ENCODE measurements around the gene C19orf12.
"Not testable (repeated sequence)": the region's sequence is repeated elsewhere in the genome, so short reads cannot be mapped to it uniquely, and the experiment has no call there.

The C19orf12 gene

DNA sequence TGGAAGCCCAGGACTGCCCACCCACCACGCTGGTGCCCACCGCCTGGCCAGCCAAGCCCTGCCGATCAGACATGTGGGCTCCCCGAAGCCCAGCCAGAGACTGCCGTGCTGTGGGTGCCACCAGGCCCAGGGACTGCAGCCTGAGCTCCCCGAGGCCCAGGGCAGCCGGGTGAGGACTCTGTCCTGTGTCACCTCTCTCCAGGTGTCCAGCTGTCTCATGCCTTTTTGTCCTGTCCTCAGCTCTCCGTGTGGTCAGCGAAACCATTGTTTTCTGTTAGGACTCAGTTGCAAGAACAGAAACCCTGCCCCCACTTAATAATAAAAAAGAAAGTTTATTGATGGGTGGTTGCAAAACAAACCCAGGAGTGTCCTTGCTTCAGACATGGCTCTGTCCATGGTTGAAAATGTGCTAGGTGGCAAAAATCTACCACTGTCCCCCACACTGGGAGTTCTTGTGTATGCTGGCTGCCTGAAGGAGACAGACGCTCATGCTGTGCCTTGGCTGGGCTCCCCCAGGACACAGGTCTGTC, 39.9 kb downstream of the C19orf12 start:
- no peak for DNase-seq (ENCODE audit: low read depth)

- DNase-seq (ENCODE audit: low read depth) = no peak
These were observed 40.5 kb downstream of the C19orf12 start for GRCh38 chr19:29674374-29675119.

DNA sequence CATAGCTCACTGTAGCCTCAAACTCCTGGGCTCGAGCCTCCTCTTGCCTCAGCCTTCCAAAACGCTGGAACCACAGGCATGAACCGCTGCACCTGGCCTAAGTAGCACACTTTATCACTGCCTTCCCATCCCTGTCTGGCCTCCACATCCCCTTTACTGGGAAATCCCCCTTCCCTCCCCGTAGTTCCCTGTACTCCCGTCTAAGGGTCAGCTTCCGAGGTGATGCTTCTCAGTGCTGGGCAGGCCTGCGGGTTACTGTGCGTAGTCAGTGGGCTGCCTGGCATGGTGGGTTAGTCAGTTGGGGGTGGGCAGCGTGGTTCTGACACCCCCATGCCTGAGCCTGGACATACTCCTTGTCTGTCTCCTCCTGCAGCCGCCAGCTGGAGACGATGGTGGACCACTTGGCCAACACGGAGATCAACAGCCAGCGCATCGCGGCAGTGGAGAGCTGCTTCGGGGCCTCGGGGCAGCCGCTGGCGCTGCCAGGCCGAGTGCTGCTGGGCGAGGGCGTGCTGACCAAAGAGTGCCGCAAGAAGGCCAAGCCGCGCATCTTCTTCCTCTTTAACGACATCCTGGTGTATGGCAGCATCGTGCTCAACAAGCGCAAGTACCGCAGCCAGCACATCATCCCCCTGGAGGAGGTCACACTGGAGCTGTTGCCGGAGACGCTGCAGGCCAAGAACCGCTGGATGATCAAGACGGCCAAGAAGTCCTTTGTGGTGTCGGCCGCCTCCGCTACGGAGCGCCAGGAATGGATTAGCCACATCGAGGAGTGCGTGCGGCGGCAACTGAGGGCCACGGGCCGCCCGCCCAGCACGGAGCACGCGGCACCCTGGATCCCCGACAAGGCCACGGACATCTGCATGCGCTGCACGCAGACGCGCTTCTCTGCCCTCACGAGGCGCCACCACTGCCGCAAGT, 41.4 kb downstream of the C19orf12 start:
- DNase-seq (ENCODE audit: low read depth) = no peak

- DNase-seq (ENCODE audit: low read depth) = peak; percentile 61
These were observed 42.1 kb downstream of the C19orf12 start for GRCh38 chr19:29672933-29673336.

DNA sequence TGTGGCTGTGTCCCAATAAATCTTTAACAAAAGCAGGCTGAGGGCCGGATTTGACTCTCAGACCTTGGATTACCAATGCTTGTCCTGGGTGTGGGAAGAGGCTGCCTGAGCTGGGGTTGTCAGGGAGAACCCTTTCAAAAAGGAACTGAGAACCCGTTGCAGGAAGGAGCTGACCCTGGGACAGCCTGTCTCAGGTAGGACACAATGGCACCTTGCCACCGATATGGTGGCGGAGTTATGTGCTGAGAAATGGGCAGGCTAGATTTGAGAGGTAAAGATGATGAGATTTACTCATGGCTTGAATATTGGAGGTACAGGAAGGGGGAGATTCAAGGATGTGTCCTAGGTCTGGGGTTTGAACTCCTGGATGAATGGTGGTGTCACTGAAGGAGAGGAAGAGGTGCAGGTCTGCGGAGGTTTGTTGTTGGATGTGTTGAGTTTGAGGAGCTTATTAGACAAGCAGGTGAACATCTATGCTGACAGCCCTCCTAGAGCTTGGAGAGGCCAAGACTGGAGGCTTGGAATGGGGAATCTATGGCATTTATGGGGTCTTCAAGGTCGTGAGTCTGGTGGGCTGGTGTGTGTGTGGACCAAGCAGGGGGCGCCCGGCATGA, 42.6 kb downstream of the C19orf12 start:
- DNase-seq (ENCODE audit: low read depth) = no peak

DNA sequence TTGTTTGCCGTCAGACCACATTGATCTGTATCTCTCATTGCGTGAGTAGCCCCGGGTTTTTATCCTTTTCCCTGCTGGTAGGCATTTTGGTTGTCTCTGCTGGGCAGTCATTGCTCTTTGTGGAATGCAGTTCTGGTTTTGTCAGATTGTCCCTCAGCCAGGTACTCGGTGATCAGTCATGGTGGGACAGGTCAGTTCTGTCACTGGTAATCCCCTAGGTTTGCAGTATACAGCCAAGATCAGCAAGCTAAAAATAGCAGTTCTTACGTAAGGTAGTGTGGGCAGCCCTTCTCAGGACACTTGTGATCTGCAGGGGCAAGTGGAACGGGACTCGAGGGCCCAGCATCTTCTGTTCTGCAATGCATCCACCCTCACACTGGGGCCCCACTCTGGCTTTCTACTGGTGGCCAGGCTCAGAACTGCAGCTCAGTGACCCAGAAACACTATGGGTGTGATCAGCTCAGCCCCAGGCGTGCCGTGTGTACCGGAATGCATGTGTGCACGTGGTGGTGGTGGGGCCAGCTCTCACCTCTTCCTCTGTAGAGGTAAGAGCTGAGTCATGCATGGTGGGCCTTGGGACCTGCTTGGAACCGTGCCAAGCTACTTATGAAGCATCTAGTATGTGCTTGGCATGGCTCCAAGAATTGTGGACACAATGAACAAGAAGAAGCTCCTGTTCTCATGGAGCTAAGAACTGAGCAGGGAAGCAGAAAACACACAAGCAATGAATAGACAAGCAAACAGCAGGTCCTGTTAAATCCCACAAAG, 43.5 kb downstream of the C19orf12 start:
- peak; percentile 69 for DNase-seq (ENCODE audit: low read depth)

GRCh38 chr19:29671026-29671392, 44.1 kb downstream of the C19orf12 start:
- not testable (repeated sequence) for DNase-seq (ENCODE audit: low read depth)

- no peak for DNase-seq (ENCODE audit: low read depth)
These were observed 44.8 kb downstream of the C19orf12 start for GRCh38 chr19:29670255-29670654.

- no peak for DNase-seq (ENCODE audit: low read depth)
These were observed 46.1 kb downstream of the C19orf12 start for GRCh38 chr19:29668746-29669609.

DNA sequence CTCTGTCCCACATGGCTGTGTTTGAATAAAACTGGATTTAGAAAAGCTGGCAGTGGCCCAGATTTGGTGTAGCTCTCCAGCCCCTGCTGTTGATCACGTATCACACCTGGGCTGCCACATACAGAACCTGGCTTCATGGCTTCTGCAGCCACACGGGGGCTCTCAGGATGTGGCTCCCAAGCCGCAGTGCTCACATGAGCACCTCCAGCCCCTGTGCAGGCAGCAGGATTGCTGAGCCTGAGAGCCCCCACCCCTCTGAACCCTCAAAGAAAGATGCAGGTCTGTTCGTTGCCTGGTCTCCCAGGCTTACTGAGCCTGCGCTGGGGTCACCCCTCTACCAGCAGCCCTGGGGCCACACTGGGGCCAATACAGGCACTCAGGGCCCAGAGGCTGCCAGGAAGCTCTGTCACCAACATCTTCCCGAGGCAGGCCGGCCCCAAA, 47.1 kb downstream of the C19orf12 start:
- no peak for DNase-seq (ENCODE audit: low read depth)

GRCh38 chr19:29667387-29667783, 47.7 kb downstream of the C19orf12 start:
- no peak for DNase-seq (ENCODE audit: low read depth)

DNA sequence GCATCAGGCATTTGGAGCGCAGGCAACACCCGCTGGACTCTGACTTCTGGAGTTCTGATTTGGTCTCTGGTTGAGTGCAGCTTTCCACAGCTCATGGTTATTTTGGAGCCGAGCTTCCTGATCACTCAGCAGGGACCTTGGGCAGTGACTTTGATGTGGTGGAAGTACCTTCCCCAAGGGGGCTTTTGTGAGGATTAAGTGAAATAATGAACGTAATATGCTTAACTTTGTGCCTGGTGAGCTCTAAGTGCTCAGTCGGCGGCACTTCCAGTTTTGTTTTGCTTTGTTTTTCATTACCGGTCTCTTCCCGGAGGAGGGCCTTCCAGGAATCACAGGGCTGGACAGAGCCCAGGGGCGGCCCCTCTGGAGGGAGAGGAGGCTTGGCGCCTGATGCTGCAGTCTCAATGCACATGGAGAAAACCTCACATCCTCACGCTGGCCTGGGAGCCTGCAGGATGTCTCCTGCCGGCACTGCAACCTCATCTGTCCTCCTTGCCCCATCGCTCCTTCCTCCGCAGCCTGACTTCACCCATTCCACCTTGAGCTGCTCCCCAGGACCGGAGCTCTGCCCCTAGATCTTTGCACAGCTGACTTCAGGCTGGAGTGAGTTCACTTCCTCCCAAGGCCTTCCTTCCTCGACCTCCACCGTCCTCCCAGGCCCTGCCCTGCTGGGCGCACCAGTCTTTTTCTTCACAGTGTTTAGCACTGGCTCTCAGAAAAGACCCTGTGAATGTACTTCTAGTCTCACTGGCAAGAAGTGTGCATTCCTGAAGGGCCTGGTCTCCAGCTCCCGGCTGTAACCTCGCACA, 48.3 kb downstream of the C19orf12 start:
- no peak for DNase-seq (ENCODE audit: low read depth)

DNA sequence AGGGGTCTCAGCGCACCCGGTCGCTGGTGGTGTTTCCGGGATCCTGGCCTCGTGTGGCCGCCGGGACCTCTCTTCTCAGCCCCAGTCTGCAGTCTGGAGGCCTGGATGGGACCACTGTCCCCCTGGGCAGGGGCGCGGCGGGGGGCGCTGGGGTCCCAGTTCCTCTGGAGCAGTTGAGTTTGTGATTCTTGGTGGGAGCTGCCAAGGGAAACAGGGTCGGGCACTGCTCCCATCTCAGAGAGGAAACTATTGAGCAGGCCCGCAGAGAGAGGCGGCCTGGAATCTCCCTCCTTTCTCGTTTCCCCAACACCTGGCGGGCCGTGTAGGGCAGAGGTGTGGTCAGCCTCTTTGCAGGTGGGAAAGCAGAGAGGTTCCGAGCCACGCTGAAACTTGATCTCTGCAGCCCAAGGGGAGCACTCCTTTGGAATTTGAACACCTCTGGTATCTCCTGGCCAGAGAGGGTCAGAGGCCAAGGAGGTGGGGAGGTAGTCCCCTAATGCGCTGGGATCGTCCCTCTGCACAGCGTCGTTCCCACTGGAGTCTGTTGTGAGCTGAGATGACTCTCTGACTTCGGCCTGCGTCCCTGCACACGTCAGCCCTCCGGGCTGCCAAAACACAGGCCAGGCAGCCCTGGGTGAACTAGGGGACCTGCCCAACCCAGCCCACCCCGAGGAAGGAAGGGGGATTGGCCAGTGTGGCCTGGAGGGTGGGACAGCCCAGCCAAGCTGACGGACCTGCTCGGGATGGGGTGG, 49.1 kb downstream of the C19orf12 start:
- DNase-seq (ENCODE audit: low read depth) = no peak

DNA sequence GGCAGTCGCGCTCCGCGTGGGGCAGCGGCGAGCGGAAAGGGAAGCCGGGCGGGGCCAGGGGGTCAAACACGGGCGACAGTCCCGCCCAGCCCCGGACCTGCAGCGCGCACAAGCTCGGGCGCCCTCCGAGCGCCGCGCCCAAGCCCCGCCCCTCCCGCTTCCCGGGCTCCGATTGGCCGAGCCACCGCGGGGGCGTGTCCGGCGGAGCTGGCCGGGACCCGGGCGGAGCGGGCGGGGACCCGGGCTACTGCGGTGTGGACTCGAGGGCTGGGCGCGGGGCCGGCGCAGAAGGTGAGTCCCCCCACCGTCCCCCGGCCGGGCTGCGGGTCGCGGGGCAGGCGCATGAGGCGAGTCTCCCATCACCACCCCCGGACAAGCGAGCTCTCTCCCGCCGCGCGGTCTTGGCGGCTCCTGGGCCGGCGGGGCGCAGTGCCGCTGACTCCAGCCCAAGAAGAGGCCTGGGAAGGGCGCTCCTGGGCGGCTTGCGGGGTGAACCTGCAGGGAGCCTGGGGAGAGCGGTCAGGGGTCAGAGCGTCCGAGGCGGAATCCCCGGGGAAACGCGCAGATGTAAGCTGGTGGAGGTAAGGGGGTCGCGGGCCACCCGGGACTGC, 49.7 kb downstream of the C19orf12 start, which contains the start of gene PLEKHF1:
Gene PLEKHF1, plus strand, starts transcription at position 247 of the 611 bp plus-strand sequence. CDS start 8,379 bp downstream, outside the sequence.
- peak; percentile 66 for DNase-seq (ENCODE audit: low read depth)

DNA sequence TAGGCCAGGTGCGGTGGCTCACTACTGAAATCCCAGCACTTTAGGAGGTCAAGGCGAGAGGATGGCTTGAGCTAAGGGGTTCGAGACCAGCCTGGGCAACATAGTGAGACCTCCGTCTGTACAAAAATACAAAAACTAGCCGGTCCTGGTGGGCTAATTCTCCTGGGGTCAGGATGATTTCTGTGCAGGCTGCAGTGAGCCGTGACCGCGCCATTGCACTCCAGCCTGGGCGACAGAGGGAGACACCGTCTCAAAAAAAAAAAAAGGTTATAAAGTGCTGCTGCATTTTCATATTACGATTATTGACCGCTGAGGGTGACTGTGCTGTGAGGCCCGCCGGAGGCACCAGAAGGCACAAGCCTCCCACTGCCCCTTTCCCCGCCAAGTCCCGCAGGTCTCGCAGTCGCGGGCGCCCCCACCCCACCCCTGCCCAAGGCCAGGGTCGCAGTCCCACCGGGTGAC, 50.3 kb downstream of the C19orf12 start:
- no peak for DNase-seq (ENCODE audit: low read depth)

- DNase-seq (ENCODE audit: low read depth) = no peak
These were observed 51.0 kb downstream of the C19orf12 start for GRCh38 chr19:29663861-29664752.
